Effector memory CD8-positive, alpha-beta T cell (primary cell): ENCODE measurements around the gene CNGB1.
A peak's percentile ranks its signal among the peaks of the same experiment; 100 is the strongest.

ENCODE experiments used
- ATAC-seq: fragments of 150-1000 bp; cut with Tn5 transposase; replicated peaks from 2 replicates; pipeline ENCODE4 v1.10.0; 2021; ENCODE audit warnings: mild to moderate bottlenecking, moderate library complexity
- DNase-seq, 3 experiments: peaks; one replicate each; pipeline ENCODE4 v3.0.0; 2021
- H3K27ac Mint-ChIP-seq, 2 donors: one replicate each; pipeline ENCODE4 v1.8.0; 2022; ENCODE audit warnings: mild to moderate bottlenecking in 2 of 2, mixed read lengths in 2 of 2, moderate library complexity in 2 of 2
- H3K27me3 Mint-ChIP-seq, 2 donors: one replicate each; pipeline ENCODE4 v1.8.0; 2022; ENCODE audit warnings: mixed read lengths in 2 of 2
- H3K36me3 Mint-ChIP-seq: one replicate; pipeline ENCODE4 v1.8.0; 2022; ENCODE audit warnings: mild to moderate bottlenecking, moderate library complexity, mixed read lengths; ENCODE audit not compliant: insufficient read depth
- H3K4me1 Mint-ChIP-seq, 2 donors: one replicate each; pipeline ENCODE4 v1.8.0; 2022; ENCODE audit warnings: low read depth in 2 of 2, mixed read lengths in 2 of 2
- H3K4me3 Mint-ChIP-seq, 2 donors: one replicate each; pipeline ENCODE4 v1.8.0; 2022; ENCODE audit warnings: mild to moderate bottlenecking in 2 of 2, mixed read lengths in 2 of 2, moderate library complexity in 2 of 2
- H3K9me3 Mint-ChIP-seq, 2 donors: one replicate each; pipeline ENCODE4 v1.8.0; 2022; ENCODE audit warnings: mixed read lengths in 2 of 2

The CNGB1 gene

DNA sequence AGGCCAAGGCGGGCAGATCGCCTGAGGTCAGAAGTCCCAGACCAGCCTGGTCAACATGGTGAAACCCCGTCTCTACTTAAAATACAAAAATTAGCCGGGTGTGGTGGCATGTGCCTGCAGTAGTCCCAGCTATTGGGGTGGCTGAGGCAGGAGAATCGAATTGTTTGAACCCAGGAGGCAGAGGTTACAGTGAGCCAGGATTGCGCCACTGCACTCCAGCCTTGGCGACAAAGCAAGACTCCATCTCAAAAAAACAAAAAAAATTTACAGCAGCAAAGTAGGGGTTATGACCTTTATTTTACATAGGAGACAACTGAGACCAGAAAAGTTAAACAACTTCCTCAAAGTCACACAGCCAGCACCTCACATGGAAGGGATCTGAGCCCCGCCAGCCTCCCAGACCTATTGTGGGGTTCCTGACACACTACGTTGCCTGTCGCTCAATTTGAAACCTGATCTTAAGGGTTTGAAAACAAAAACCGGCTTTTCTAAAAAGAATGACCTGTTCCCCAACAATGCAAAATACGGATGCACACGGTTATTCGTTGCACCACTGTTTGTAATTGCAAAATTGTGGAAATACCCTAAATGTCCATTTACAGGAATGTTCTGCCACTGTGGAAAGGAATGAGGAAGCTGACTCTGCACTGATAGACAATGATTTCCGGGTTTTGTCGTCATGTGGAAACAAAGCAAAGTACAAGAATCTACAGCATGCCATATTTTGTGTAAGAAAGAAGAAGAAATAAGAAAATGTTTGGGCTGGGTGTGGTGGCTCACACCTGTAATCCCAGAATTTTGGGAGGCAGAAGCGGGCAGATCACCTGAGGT, 77.2 kb downstream of the CNGB1 start:
- Mint-ChIP-seq H3K27ac (peak overlapping the region in 1 of 2 donors; percentile 53), H3K27me3 (peaks cover 11 to 26% of the 10 kb centered on the region in 2 donors), H3K9me3 (no peaks in the 10 kb centered on the region), H3K36me3 (no peaks in the 10 kb centered on the region), H3K4me3 (no peak overlapping the region), H3K4me1 (peaks cover 6 to 16% of the 10 kb centered on the region in 2 donors)
- ATAC-seq: no peak
- no peak for DNase-seq

DNA sequence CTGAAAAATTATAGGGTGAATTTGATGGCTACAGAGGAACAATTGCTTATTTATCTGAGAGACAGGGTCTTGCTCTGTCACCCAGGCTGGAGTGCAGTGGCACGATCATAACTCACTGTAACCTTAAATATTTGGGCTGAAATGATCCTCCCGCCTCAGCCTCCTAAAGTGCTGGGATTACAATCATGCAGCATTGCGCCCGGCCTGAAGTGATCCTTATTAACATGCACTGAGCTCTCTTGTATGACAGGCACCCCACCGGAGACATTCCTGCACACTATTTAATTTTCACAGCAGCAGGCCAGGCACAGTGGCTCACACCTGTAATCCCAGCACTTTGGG, 77.7 kb downstream of the CNGB1 start:
- ATAC-seq (no peak), DNase-seq (no peak)
- Mint-ChIP-seq H3K27me3 (peaks cover 11 to 26% of the 10 kb centered on the region in 2 donors), H3K4me3 (no peak overlapping the region), H3K27ac (peak overlapping the region in 1 of 2 donors; percentile 16), H3K36me3 (no peaks in the 10 kb centered on the region), H3K9me3 (no peaks in the 10 kb centered on the region), H3K4me1 (peaks cover 6 to 16% of the 10 kb centered on the region in 2 donors)

DNA sequence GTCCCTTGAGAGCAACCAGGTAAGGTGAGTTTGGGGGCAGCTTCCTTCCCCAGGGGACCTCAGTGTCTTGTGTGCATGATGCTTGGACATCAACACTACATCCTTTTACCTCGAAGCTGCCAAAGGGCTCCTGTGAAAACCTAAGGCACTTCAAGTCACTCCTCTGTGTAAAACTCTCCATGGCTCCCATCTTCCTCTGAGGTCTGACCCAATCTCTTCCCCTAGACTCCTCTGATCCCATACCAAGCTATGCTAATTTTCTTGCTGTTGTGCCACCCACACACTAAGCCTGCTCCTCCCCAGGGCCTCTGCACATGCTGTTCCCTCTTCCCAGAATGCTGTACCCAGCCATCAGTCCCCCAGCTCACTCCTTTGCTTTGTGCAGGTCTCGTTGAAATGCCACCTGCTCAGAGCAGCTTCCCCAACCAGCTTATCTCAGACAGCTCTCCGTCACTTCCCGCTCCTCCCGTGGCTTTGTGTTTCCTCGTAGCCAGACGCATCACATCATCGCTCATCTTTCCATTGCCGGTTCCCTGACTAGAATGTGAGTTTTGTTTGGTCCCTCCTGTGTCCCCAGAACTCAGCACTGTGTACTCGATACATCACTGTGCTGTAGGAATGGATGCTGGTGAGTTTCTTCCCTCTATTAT, 78.4 kb downstream of the CNGB1 start:
- no peak for ATAC-seq
- Mint-ChIP-seq H3K36me3 (no peaks in the 10 kb centered on the region), H3K27me3 (peaks cover 11 to 31% of the 10 kb centered on the region in 2 donors), H3K9me3 (no peaks in the 10 kb centered on the region), H3K27ac (peak overlapping the region in 1 of 2 donors; percentile 16), H3K4me3 (no peak overlapping the region), H3K4me1 (peaks cover 6 to 16% of the 10 kb centered on the region in 2 donors)
- no peak for DNase-seq

DNA sequence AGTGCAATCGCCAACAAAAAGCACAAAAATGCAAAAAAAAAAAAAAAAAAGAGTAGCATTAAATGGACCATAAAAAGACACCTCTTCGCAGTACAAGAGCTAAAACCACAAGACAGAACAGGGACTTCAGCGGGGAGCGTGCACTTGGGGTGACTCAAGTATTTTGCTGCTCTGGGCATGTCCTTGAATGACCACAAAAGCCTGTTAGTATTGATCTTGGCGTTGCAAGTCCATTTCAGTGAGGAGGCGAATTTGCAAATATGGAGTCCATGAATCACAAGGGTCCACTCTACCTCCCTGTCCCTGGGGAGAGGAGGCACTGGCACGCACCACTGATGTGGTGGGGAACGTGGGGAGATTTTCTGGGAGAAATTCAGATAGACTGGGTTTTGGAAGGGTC, 78.9 kb downstream of the CNGB1 start:
- Mint-ChIP-seq H3K4me3 (no peak overlapping the region), H3K36me3 (no peaks in the 10 kb centered on the region), H3K27ac (no peak overlapping the region), H3K27me3 (peaks cover 11 to 36% of the 10 kb centered on the region in 2 donors), H3K4me1 (peaks cover 6 to 16% of the 10 kb centered on the region in 2 donors), H3K9me3 (no peaks in the 10 kb centered on the region)
- ATAC-seq (no peak), DNase-seq (no peak)

DNA sequence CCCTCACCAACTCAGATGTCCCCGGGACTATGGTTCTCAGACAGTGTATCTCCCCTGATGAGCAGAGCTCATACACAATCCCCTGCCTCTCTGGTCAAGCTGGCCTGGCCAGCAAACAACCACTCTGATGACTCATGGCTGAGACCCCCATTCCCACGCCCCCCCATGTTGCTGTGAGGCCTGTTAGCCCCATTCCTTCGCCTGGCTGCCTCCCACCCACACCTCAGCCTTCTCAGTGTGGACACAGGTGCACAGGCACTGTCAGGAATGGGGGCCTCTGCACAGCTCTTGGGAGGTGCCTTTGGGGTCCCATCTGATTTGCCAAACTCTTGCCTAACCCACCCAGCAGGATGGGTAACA, 80.2 kb downstream of the CNGB1 start:
- DNase-seq (no peak), ATAC-seq (no peak)
- peaks cover 6 to 16% of the 10 kb centered on the region in 2 donors for H3K4me1 Mint-ChIP-seq
- no peaks in the 10 kb centered on the region for H3K36me3 Mint-ChIP-seq
- peak overlapping the region in 1 of 2 donors; percentile 27 for H3K4me3 Mint-ChIP-seq
- no peaks in the 10 kb centered on the region for H3K9me3 Mint-ChIP-seq
- H3K27ac Mint-ChIP-seq: peak overlapping the region; percentile 73 to 90
- peaks cover 11 to 46% of the 10 kb centered on the region in 2 donors for H3K27me3 Mint-ChIP-seq

DNA sequence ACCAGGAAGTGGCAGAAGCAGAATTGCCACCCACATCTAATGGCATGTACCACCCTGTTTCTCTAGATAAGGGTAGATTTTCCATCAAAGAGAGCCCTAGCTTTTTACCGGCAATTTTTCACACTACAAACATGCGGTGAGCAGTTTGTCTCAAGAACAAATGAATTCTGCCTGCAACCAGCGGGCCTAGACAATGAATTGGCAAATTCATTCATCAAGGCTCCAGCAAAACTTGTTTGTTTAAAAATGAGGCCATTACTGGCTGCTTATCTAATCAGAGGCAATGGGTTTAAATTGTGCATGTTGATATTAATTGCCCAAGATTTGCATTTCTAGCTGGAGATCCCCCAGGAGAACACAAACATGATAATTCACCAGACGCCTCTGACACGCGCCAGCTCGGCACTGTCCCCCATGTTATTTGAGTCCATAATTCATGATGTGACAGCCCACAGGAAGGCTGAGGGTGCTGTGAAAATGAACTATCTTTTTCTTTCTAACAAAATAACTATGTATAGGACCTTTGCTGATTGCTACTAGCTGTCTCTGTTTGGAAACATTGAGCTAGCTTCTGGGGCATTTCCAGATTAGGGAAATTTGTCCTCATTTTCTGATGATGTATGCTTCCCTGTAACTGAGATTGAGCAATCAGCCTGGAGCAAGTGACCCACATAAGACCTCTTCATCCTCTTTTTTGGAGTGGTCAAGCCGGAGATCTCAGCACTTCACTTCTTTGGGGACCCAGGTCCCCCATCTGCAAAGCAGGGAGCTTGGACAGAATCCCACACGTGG, 80.8 kb downstream of the CNGB1 start:
- Mint-ChIP-seq H3K4me3 (peak overlapping the region in 1 of 2 donors; percentile 27), H3K36me3 (no peaks in the 10 kb centered on the region), H3K27ac (peak overlapping the region; percentile 73 to 90), H3K4me1 (peaks cover 6 to 16% of the 10 kb centered on the region in 2 donors), H3K27me3 (peaks cover 17 to 52% of the 10 kb centered on the region in 2 donors), H3K9me3 (no peaks in the 10 kb centered on the region)
- no peak for DNase-seq
- ATAC-seq: peak; percentile 67

DNA sequence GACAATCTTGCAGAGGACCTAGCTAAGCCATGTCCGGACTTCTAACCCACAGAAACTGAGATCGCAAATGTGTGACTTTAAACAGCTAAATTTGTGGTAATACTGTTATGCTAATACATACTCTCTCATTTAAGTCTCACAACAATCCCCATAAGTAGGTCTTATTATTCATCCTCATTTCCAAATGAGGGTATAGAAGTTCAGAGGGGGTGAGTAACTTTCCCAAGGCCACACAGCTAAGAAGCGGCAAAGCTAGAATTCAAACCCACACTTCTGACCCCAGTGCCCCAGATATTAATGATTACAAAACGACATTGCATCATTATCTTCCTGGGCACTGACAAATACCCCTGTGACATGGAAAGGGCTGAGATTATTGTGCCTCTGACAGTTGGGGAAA, 81.4 kb downstream of the CNGB1 start:
- Mint-ChIP-seq H3K27ac (peak overlapping the region; percentile 73 to 90), H3K4me1 (peaks cover 8 to 16% of the 10 kb centered on the region in 2 donors), H3K27me3 (peaks cover 24 to 58% of the 10 kb centered on the region in 2 donors), H3K36me3 (no peaks in the 10 kb centered on the region), H3K9me3 (no peaks in the 10 kb centered on the region), H3K4me3 (peak overlapping the region in 1 of 2 donors; percentile 27)
- DNase-seq: no peak
- ATAC-seq: peak; percentile 77

DNA sequence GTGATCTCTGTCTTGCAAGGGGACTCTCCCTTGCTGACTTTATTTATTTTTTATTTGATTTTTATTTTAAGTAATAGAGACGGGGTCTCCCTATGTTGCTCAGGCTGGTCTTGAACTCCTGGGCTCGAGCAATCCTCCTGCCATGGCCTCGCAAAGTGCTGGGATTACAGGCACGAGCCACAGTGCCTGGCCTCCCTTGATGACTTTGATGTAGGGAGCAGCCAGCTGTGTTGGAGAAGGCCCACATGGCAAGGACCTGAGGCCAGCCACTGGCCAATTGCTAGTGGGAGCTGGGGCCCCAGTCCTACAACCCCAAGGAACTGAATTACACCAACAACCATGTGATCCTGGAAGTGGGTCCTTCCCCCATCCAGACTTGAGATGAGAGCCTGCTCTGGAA, 81.8 kb downstream of the CNGB1 start:
- peak overlapping the region in 1 of 2 donors; percentile 27 for H3K4me3 Mint-ChIP-seq
- DNase-seq (no peak), ATAC-seq (no peak)
- no peaks in the 10 kb centered on the region for H3K9me3 Mint-ChIP-seq
- peaks cover 8 to 15% of the 10 kb centered on the region in 2 donors for H3K4me1 Mint-ChIP-seq
- H3K27ac Mint-ChIP-seq: peak overlapping the region in 1 of 2 donors; percentile 90
- no peaks in the 10 kb centered on the region for H3K36me3 Mint-ChIP-seq
- peaks cover 28 to 62% of the 10 kb centered on the region in 2 donors for H3K27me3 Mint-ChIP-seq

DNA sequence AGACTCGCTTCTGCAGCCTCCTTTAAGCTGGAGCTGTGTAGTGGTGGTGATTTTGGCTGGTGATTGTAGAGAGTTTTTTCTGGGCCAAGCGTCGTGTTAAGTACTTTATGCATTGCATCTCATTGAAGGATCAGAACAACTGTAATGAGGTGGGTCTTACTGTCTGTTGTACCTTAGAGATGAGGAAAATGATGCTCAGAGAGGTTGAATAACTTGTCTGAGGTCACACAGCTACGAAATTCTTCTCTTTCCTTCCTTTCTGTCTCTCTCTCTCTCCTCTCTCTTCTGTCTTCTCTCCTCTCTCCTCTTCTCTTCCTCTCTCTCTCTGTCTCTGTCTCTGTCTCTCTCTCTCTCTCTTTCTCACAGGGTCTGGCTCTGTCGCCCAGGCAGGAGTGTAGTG, 82.8 kb downstream of the CNGB1 start:
- peaks cover 37 to 70% of the 10 kb centered on the region in 2 donors for H3K27me3 Mint-ChIP-seq
- H3K9me3 Mint-ChIP-seq: no peaks in the 10 kb centered on the region
- H3K36me3 Mint-ChIP-seq: no peaks in the 10 kb centered on the region
- ATAC-seq (no peak), DNase-seq (no peak)
- peaks cover 5 to 12% of the 10 kb centered on the region in 2 donors for H3K4me1 Mint-ChIP-seq
- no peak overlapping the region for H3K27ac Mint-ChIP-seq
- H3K4me3 Mint-ChIP-seq: no peak overlapping the region

DNA sequence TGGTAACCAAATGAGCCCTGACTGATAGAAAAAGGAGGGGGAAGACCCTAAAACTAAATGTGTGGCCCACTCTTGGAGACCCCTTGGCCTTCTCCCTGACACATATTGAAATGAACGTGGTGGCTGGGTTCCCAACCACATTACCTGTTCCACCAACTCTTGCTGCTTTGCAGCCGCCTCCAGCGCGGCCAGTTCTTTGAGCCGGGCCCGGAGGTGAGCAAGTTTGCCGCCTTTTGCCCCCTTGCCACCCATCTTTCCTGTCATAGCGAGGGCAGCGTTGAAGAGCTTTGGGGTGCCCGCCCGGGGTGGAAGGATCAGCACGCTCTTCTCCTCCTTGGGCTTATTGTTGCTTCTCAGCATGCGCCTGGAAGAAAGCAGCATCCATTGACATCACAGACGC, 83.2 kb downstream of the CNGB1 start:
- no peak for DNase-seq
- no peaks in the 10 kb centered on the region for H3K36me3 Mint-ChIP-seq
- H3K9me3 Mint-ChIP-seq: no peaks in the 10 kb centered on the region
- peaks cover 38 to 70% of the 10 kb centered on the region in 2 donors for H3K27me3 Mint-ChIP-seq
- H3K4me1 Mint-ChIP-seq: peaks cover 4 to 12% of the 10 kb centered on the region in 2 donors
- no peak for ATAC-seq
- H3K27ac Mint-ChIP-seq: no peak overlapping the region
- no peak overlapping the region for H3K4me3 Mint-ChIP-seq

DNA sequence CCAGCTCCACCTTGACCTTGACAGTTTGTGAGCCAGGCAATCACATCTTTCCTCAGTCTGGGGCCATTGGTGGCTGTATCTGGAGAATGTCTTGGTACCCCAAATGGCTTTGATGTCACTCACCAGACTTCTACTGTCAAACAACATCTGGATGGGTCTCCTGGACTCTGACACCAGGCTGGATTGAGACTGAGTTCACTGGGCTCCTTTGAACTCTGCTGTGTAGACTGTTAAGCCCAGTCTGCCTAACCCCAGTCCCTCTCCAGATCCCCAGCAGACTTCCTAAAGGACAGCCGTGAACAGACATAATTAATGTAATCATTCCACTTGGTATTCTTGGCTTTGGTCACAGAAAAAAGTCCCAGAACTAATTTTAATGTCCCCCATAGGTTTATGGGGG, 84.5 kb downstream of the CNGB1 start:
- peaks cover 30 to 67% of the 10 kb centered on the region in 2 donors for H3K27me3 Mint-ChIP-seq
- no peak overlapping the region for H3K4me3 Mint-ChIP-seq
- peaks cover 2 to 12% of the 10 kb centered on the region in 2 donors for H3K4me1 Mint-ChIP-seq
- no peaks in the 10 kb centered on the region for H3K36me3 Mint-ChIP-seq
- ATAC-seq (no peak), DNase-seq (no peak)
- H3K9me3 Mint-ChIP-seq: no peaks in the 10 kb centered on the region
- H3K27ac Mint-ChIP-seq: peak overlapping the region in 1 of 2 donors; percentile 13

DNA sequence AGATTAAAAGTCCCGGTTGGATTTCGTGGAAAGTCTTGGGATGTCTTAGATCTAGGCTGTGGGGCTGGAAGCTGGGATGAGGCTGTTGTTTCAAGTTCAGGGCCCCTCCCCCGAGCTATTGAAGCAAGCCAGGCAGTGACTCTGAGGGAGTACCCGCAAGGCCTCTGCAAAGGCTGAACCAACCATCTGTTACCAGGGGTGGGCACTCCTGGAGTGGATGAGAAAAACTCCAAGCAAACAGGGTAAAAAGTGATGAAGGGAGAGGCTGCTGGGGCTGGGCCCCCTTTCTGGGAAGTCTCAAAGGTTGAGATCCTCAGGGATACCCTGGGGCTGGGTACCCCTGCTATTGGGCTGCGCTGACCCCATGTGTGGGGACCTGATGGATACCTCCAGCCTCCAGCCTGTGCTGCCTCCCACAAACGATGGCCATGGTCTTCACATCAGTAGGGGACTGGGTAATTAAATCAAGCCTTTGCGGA, 86.2 kb downstream of the CNGB1 start:
- no peak for ATAC-seq
- DNase-seq: no peak
- no peak overlapping the region for H3K4me3 Mint-ChIP-seq
- H3K4me1 Mint-ChIP-seq: peaks cover 2 to 5% of the 10 kb centered on the region in 2 donors
- peaks cover 4% of the 10 kb centered on the region for H3K36me3 Mint-ChIP-seq
- H3K27ac Mint-ChIP-seq: no peak overlapping the region
- H3K27me3 Mint-ChIP-seq: peaks cover 30 to 57% of the 10 kb centered on the region in 2 donors
- H3K9me3 Mint-ChIP-seq: no peaks in the 10 kb centered on the region

DNA sequence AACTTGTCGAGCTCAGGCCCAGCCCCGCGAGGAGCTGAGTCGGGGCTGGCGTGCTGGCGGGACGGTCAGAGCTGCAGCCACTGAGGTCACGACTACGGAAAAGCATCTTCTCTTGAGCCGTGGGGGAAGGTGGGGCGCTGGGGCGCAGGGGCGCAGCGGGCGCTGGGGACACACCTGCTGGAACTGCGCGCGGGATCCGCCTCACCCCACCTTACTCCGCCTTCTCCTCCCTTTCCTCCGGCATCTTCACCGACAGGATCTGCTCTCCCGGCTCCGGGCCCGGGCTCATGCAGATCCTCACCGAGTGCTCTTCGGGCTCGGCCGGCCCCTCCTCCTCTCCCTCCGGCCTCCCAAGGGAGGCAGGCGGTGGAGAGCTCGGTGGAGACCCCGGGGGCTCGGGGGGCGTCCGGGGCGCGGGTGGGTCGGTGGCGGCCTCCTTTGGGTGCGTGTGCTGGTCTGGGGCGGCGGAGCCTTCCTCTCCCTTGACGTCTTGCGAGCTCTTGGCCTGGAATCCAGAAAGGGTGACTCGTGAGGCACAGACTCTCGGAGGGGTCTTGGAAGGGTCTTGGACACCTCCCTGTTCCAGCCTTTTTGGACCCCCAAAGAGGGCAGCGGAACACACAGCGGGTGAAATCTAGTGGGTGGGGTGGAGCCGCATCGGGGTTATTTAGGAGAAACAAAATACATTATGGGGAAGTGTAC, 86.8 kb downstream of the CNGB1 start:
- DNase-seq (no peak), ATAC-seq (no peak)
- H3K4me1 Mint-ChIP-seq: peaks cover 0 to 2% of the 10 kb centered on the region in 2 donors
- no peaks in the 10 kb centered on the region for H3K9me3 Mint-ChIP-seq
- peaks cover 30 to 57% of the 10 kb centered on the region in 2 donors for H3K27me3 Mint-ChIP-seq
- no peak overlapping the region for H3K4me3 Mint-ChIP-seq
- H3K27ac Mint-ChIP-seq: no peak overlapping the region
- peaks cover 4% of the 10 kb centered on the region for H3K36me3 Mint-ChIP-seq
